H9 (cell line): ENCODE data around the gene GALNT5. TPM values are rescaled to one million over a fixed set of nuclear protein-coding genes. Genes with fewer than 3 reads are reported as not detected.

Experiments
- DNase-seq: peaks from one replicate; pipeline ENCODE4 v3.0.0-alpha.2; 2017
- H2AFZ ChIP-seq: one replicate; pipeline ENCODE4 v1.6.1; 2013; ENCODE audit warnings: mild to moderate bottlenecking, low read length, control low read depth, moderate library complexity
- H2AK5ac ChIP-seq: 2 replicates; pipeline ENCODE4 v1.6.1; 2013; ENCODE audit warnings: low read length, control low read depth, mixed read lengths; ENCODE audit not compliant: insufficient read length
- H2BK120ac ChIP-seq: one replicate; pipeline ENCODE4 v1.6.1; 2013; ENCODE audit warnings: low read depth, mild to moderate bottlenecking, low read length, control low read depth, inconsistent platforms; ENCODE audit not compliant: poor library complexity, severe bottlenecking
- H2BK12ac ChIP-seq: 2 replicates; pipeline ENCODE4 v1.6.1; 2013; ENCODE audit warnings: low read length, control low read depth, mixed read lengths, low read depth; ENCODE audit not compliant: insufficient read length
- H2BK15ac ChIP-seq: 2 replicates; pipeline ENCODE4 v1.6.1; 2013; ENCODE audit warnings: low read depth, low read length, control low read depth
- H2BK20ac ChIP-seq: one replicate; pipeline ENCODE4 v1.6.1; 2013; ENCODE audit warnings: low read depth, mild to moderate bottlenecking, low read length, control low read depth, inconsistent platforms; ENCODE audit not compliant: poor library complexity, severe bottlenecking
- H2BK5ac ChIP-seq: 2 replicates; pipeline ENCODE4 v1.6.1; 2013; ENCODE audit warnings: low read length, control low read depth, mixed read lengths; ENCODE audit not compliant: insufficient read length
- H3K14ac ChIP-seq: 2 replicates; pipeline ENCODE4 v1.6.1; 2013; ENCODE audit warnings: low read length, control low read depth; ENCODE audit not compliant: insufficient read depth
- H3K18ac ChIP-seq: 2 replicates; pipeline ENCODE4 v1.6.1; 2013; ENCODE audit warnings: low read depth, mild to moderate bottlenecking, mixed read lengths, low read length, control low read depth; ENCODE audit not compliant: insufficient read length
- H3K23ac ChIP-seq: 2 replicates; pipeline ENCODE4 v1.6.1; 2013; ENCODE audit warnings: low read length, control low read depth, mixed read lengths, low read depth; ENCODE audit not compliant: insufficient read length
- H3K23me2 ChIP-seq: 2 replicates; pipeline ENCODE4 v1.6.1; 2013; ENCODE audit warnings: low read depth, mild to moderate bottlenecking, mixed read lengths, low read length, control low read depth; ENCODE audit not compliant: insufficient read length, poor library complexity, severe bottlenecking
- H3K27ac ChIP-seq: 2 replicates; pipeline ENCODE4 v1.5.1; 2013; ENCODE audit warnings: low read length, control low read depth, mixed read lengths, low read depth; ENCODE audit not compliant: insufficient read length
- H3K27me3 ChIP-seq: 2 replicates; pipeline ENCODE4 v1.6.1; 2013; ENCODE audit warnings: low read length, control low read depth, inconsistent platforms; ENCODE audit not compliant: insufficient read depth
- H3K4ac ChIP-seq: 2 replicates; pipeline ENCODE4 v1.6.1; 2013; ENCODE audit warnings: low read depth, mild to moderate bottlenecking, control low read depth, inconsistent platforms, low read length, moderate library complexity
- H3K4me1 ChIP-seq: 2 replicates; pipeline ENCODE4 v1.6.1; 2013; ENCODE audit warnings: low read length, control low read depth, inconsistent platforms; ENCODE audit not compliant: insufficient read depth
- H3K4me2 ChIP-seq: 2 replicates; pipeline ENCODE4 v1.6.1; 2013; ENCODE audit warnings: low read length, control low read depth, mixed read lengths; ENCODE audit not compliant: insufficient read length, insufficient read depth
- H3K56ac ChIP-seq: 2 replicates; pipeline ENCODE4 v1.6.1; 2013; ENCODE audit warnings: low read depth, mild to moderate bottlenecking, mixed read lengths, low read length, control low read depth; ENCODE audit not compliant: insufficient read length
- H3K79me1 ChIP-seq: 2 replicates; pipeline ENCODE4 v1.6.1; 2013; ENCODE audit warnings: low read depth, mild to moderate bottlenecking, moderate library complexity, low read length, control low read depth, inconsistent platforms; ENCODE audit not compliant: insufficient read depth, poor library complexity, severe bottlenecking
- H3K79me2 ChIP-seq: 2 replicates; pipeline ENCODE4 v1.6.1; 2013; ENCODE audit warnings: low read length, control low read depth, inconsistent platforms; ENCODE audit not compliant: insufficient read depth
- H3K9ac ChIP-seq: 2 replicates; pipeline ENCODE4 v1.6.1; 2013; ENCODE audit warnings: low read length, control low read depth, mixed read lengths; ENCODE audit not compliant: insufficient read length; ENCODE audit errors: extremely low read depth
- H3K9me3 ChIP-seq: one replicate; pipeline ENCODE4 v1.6.1; 2013; ENCODE audit warnings: low read depth, low read length, inconsistent platforms; ENCODE audit not compliant: control insufficient read depth
- H3T11ph ChIP-seq: one replicate; pipeline ENCODE4 v1.6.1; 2013; ENCODE audit warnings: mild to moderate bottlenecking, low read length, control low read depth, inconsistent platforms
- H4K20me1 ChIP-seq: one replicate; pipeline ENCODE4 v1.6.1; 2013; ENCODE audit not compliant: control insufficient read depth, insufficient read length, insufficient read depth
- H4K5ac ChIP-seq: 2 replicates; pipeline ENCODE4 v1.6.1; 2013; ENCODE audit warnings: low read depth, mild to moderate bottlenecking, mixed read lengths, low read length, control low read depth; ENCODE audit not compliant: insufficient read length
- H4K8ac ChIP-seq: replicated peaks from 2 replicates; pipeline ENCODE4 v1.6.1; 2013; ENCODE audit warnings: low read length, control low read depth, mixed read lengths, low read depth; ENCODE audit not compliant: insufficient read length
- H4K91ac ChIP-seq: 2 replicates; pipeline ENCODE4 v1.6.1; 2013; ENCODE audit warnings: low read depth, mild to moderate bottlenecking, moderate library complexity, mixed read lengths, low read length, control low read depth; ENCODE audit not compliant: insufficient read length
- H3K27ac Mint-ChIP-seq, 3 experiments: 2 replicates in 2 of 3; 3 replicates in 1 of 3; pipeline ENCODE4 v1.8.0; 2020 to 2021; ENCODE audit warnings: mixed read lengths in 3 of 3, mild to moderate bottlenecking in 1 of 3, moderate library complexity in 1 of 3
- H3K27me3 Mint-ChIP-seq: 2 replicates; pipeline ENCODE4 v1.8.0; 2021; ENCODE audit warnings: low read depth, mild to moderate bottlenecking, moderate library complexity, mixed read lengths
- H3K36me3 Mint-ChIP-seq, 3 experiments: 2 replicates in 2 of 3; 3 replicates in 1 of 3; pipeline ENCODE4 v1.8.0; 2020 to 2021; ENCODE audit warnings: low read depth in 3 of 3, mixed read lengths in 3 of 3; ENCODE audit not compliant: insufficient read depth in 1 of 3
- H3K4me1 Mint-ChIP-seq, 2 experiments: 2 replicates each; pipeline ENCODE4 v1.8.0; 2020; ENCODE audit warnings: mixed read lengths in 2 of 2
- H3K4me3 Mint-ChIP-seq, 2 experiments: 2 replicates in 1 of 2; 3 replicates in 1 of 2; pipeline ENCODE4 v1.8.0; 2020 to 2021; ENCODE audit warnings: mild to moderate bottlenecking in 2 of 2, mixed read lengths in 2 of 2, moderate library complexity in 1 of 2
- H3K9me3 Mint-ChIP-seq, 2 experiments: 2 replicates in 1 of 2; 3 replicates in 1 of 2; pipeline ENCODE4 v1.8.0; 2020; ENCODE audit warnings: mild to moderate bottlenecking in 2 of 2, mixed read lengths in 2 of 2, moderate library complexity in 1 of 2
- WGBS: extraction: QIAGEN DNeasy Blood & Tissue Kit; methylation state at CpG from one replicate; pipeline ENCODE4 v1.1.7; 2013; ENCODE audit warnings: missing lambda C conversion rate, low lambda C conversion rate, mixed read lengths; ENCODE audit not compliant: insufficient read length; ENCODE audit errors: extremely low coverage; 5-methylcytosine and 5-hydroxymethylcytosine counted together
- total RNA-seq: library from RNA; stranded (reverse); gene quantifications from 2 replicates; pipeline ENCODE4 v1.2.1, GENCODE V29; 2021
- TF ChIP-seq, protein P1 (sequence below): fragments of 200-600 bp; sonication (generic); conservative IDR thresholded peaks from 3 replicates; pipeline ENCODE4 v1.8.0; 2021; ENCODE audit warnings: antibody characterized with exemption, mild to moderate bottlenecking

The GALNT5 gene
- total RNA-seq, 1 experiment from 2014 or later: 0.17 TPM

- Histone ChIP-seq H3K4me1 (peaks cover 2% of the 10 kb centered on the region; the same call in 1 of the 2 replicates), H3K79me1 (no peaks in the 10 kb centered on the region), H4K91ac (no peak overlapping the region), H2BK15ac (no peak overlapping the region), H4K5ac (no peak overlapping the region), H2BK120ac (no peak overlapping the region), H4K20me1 (no peaks in the 10 kb centered on the region), H3K9me3 (no peaks in the 10 kb centered on the region), H2BK12ac (no peak overlapping the region), H3K4me2 (no peak overlapping the region), H3T11ph (no peak overlapping the region), H4K8ac (no peak overlapping the region), H3K79me2 (no peaks in the 10 kb centered on the region), H3K27ac (no peak overlapping the region), H2BK5ac (no peak overlapping the region), H2BK20ac (no peak overlapping the region), H3K27me3 (no peaks in the 10 kb centered on the region), H3K18ac (no peak overlapping the region), H2AFZ (no peak overlapping the region), H2AK5ac (no peak overlapping the region), H3K23me2 (no peaks in the 10 kb centered on the region), H3K4ac (no peak overlapping the region), H3K9ac (no peak overlapping the region), H3K56ac (no peak overlapping the region), H3K23ac (no peak overlapping the region), H3K14ac (no peak overlapping the region)
- no peak overlapping the region for H3K4me3 Mint-ChIP-seq
- H3K9me3 Mint-ChIP-seq: no peaks in the 10 kb centered on the region
- H3K36me3 Mint-ChIP-seq: peaks cover 0 to 5% (median 0%) of the 10 kb centered on the region in 3 experiments; a peak in 2 of 7 replicates
- H3K27me3 Mint-ChIP-seq: no peaks in the 10 kb centered on the region
- no CpG with 5 or more reads among the region's 2 CpGs for WGBS
- TF ChIP-seq, protein P1, sequence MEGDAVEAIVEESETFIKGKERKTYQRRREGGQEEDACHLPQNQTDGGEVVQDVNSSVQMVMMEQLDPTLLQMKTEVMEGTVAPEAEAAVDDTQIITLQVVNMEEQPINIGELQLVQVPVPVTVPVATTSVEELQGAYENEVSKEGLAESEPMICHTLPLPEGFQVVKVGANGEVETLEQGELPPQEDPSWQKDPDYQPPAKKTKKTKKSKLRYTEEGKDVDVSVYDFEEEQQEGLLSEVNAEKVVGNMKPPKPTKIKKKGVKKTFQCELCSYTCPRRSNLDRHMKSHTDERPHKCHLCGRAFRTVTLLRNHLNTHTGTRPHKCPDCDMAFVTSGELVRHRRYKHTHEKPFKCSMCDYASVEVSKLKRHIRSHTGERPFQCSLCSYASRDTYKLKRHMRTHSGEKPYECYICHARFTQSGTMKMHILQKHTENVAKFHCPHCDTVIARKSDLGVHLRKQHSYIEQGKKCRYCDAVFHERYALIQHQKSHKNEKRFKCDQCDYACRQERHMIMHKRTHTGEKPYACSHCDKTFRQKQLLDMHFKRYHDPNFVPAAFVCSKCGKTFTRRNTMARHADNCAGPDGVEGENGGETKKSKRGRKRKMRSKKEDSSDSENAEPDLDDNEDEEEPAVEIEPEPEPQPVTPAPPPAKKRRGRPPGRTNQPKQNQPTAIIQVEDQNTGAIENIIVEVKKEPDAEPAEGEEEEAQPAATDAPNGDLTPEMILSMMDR: no peak
- no peak overlapping the region for H3K27ac Mint-ChIP-seq
- no peak for DNase-seq
- H3K4me1 Mint-ChIP-seq: peaks cover 34 to 35% of the 10 kb centered on the region in 2 experiments
Observed at GRCh38 chr2:157267476-157267875, 10.0 kb downstream of the GALNT5 start.
